Measurements from ENCODE around the gene DEAF1. TPM values are rescaled to one million over a fixed set of nuclear protein-coding genes. Genes with fewer than 3 reads are reported as not detected.

DEAF1 gene
- total RNA-seq, 2 donors from 2014 or later = 44.1 to 51.9 TPM

GRCh38 chr11:625636-626268 is 69.3 kb downstream of the DEAF1 start:
- no peaks in the 10 kb centered on the region for H3K9me3 ChIP-seq (ENCODE audit: control insufficient read depth, low read length)
- H3K27me3 ChIP-seq (ENCODE audit: control insufficient read depth, insufficient read depth, low read length, poor library complexity, severe bottlenecking) = peaks cover 12% of the 10 kb centered on the region
- H3K27ac ChIP-seq (ENCODE audit: low read depth, low read length) = no peak overlapping the region
- TF ChIP-seq CTCF (conservative IDR thresholded peaks at IDR 0.05) = no peak
- 50 to 90% methylated on average over 1 to 22 of the region's 22 CpGs for WGBS, 2 experiments (ENCODE audit: insufficient coverage in 1 of 2, insufficient read length in 1 of 2)
- Mint-ChIP-seq H3K9me3 (peaks cover 5% of the 10 kb centered on the region), H3K4me3 (peak overlapping the region; percentile 47), H3K27ac (no peak overlapping the region), H3K36me3 (ENCODE audit: low read depth) (peaks cover 6% of the 10 kb centered on the region), H3K27me3 (ENCODE audit: insufficient read depth) (peaks cover 20% of the 10 kb centered on the region), H3K4me1 (no peaks in the 10 kb centered on the region)
- no peak overlapping the region for H3K4me3 ChIP-seq (ENCODE audit: low read length)
- no peaks in the 10 kb centered on the region for H3K4me1 ChIP-seq (ENCODE audit: control insufficient read depth, insufficient read depth, low read length)
- peak; percentile 48 for DNase-seq
- no peak overlapping the region for H3K9ac ChIP-seq (ENCODE audit: extremely low read depth, low read length, poor library complexity, severe bottlenecking)
- H3K36me3 ChIP-seq (ENCODE audit: control insufficient read depth, insufficient read depth, low read length) = no peaks in the 10 kb centered on the region

GRCh38 chr11:624705-625635 is 70.1 kb downstream of the DEAF1 start, which contains the start of gene CDHR5:
Gene CDHR5, minus strand, starts transcription at chr11:624955. Its CDS starts 53 bp downstream, at chr11:624902.
- Histone ChIP-seq H3K9me3 (ENCODE audit: control insufficient read depth, low read length) (no peaks in the 10 kb centered on the region), H3K27ac (ENCODE audit: low read depth, low read length) (no peak within 1 kb of the TSS), H3K9ac (ENCODE audit: extremely low read depth, low read length, poor library complexity, severe bottlenecking) (no peak within 1 kb of the TSS), H3K4me1 (ENCODE audit: control insufficient read depth, insufficient read depth, low read length) (no peaks in the 10 kb centered on the region), H3K27me3 (ENCODE audit: control insufficient read depth, insufficient read depth, low read length, poor library complexity, severe bottlenecking) (peaks cover 12% of the 10 kb centered on the region), H3K36me3 (ENCODE audit: control insufficient read depth, insufficient read depth, low read length) (no peaks in the 10 kb centered on the region), H3K4me3 (ENCODE audit: low read length) (no peak within 1 kb of the TSS)
- Mint-ChIP-seq H3K27me3 (ENCODE audit: insufficient read depth) (peaks cover 20% of the 10 kb centered on the region), H3K27ac (no peak within 1 kb of the TSS), H3K4me3 (no peak within 1 kb of the TSS), H3K36me3 (ENCODE audit: low read depth) (peaks cover 6% of the 10 kb centered on the region), H3K4me1 (no peaks in the 10 kb centered on the region), H3K9me3 (peaks cover 5% of the 10 kb centered on the region)
- whole genome bisulfite sequencing, 2 experiments (ENCODE audit: insufficient coverage in 1 of 2, insufficient read length in 1 of 2) = 91% methylated on average over 18 to 33 of the region's 33 CpGs
- DNase-seq = peak; percentile 52
- no peak for TF ChIP-seq CTCF (conservative IDR thresholded peaks at IDR 0.05)

- Histone ChIP-seq H3K9me3 (ENCODE audit: control insufficient read depth, low read length) (no peaks in the 10 kb centered on the region), H3K4me3 (ENCODE audit: low read length) (no peak overlapping the region), H3K9ac (ENCODE audit: extremely low read depth, low read length, poor library complexity, severe bottlenecking) (no peak overlapping the region), H3K4me1 (ENCODE audit: control insufficient read depth, insufficient read depth, low read length) (no peaks in the 10 kb centered on the region), H3K36me3 (ENCODE audit: control insufficient read depth, insufficient read depth, low read length) (no peaks in the 10 kb centered on the region), H3K27ac (ENCODE audit: low read depth, low read length) (no peak overlapping the region), H3K27me3 (ENCODE audit: control insufficient read depth, insufficient read depth, low read length, poor library complexity, severe bottlenecking) (peaks cover 12% of the 10 kb centered on the region)
- Mint-ChIP-seq H3K4me1 (no peaks in the 10 kb centered on the region), H3K36me3 (ENCODE audit: low read depth) (peaks cover 6% of the 10 kb centered on the region), H3K27ac (no peak overlapping the region), H3K27me3 (ENCODE audit: insufficient read depth) (peaks cover 20% of the 10 kb centered on the region), H3K4me3 (no peak overlapping the region), H3K9me3 (peaks cover 5% of the 10 kb centered on the region)
- no peak for TF ChIP-seq CTCF (conservative IDR thresholded peaks at IDR 0.05)
- 91 to 95% methylated on average over 20 to 25 of the region's 25 CpGs for WGBS, 2 experiments (ENCODE audit: insufficient coverage in 1 of 2, insufficient read length in 1 of 2)
- DNase-seq = peak; percentile 47
These were observed 70.9 kb downstream of the DEAF1 start for GRCh38 chr11:623999-624704.

All from endodermal cell (in vitro differentiated cells).